ENCODE data around the gene RYK. TPM values are rescaled to one million over a fixed set of nuclear protein-coding genes. Genes with fewer than 3 reads are reported as not detected.
A peak's percentile ranks its signal among the peaks of the same experiment; 100 is the strongest.

RYK gene
- total RNA-seq, 2 donors from 2014 or later = 36.1 to 43.2 TPM

DNA sequence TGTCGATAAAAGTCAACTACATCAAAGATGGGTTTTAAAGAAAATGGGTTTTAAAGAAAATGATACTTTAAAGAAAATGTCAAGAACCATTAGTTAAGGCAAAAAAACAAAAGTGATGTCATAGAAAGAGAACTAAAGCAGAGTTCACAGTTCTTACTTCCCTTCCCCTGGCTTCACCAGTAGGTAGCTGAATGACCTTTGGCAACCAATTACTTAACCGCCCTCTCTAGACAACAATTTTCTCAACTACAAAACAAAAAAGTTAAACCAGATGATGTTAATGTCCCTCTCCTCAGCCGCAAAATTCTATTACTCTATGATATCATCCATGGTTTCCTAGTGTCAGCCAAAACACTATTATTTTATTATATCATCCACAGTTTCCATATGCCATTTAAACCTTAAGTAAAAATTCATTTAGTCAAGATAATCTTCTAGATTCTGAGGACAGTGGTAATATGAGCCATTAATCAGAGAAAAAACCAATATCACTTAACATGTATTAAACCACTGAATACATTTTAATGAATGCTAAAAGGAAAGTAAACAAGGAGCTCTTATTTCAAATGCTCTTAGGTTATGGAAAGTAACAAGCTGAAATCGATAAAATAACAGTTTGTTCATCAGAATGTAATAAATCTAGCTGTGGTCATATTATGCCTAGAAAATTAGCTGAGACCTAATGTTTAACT lies 13.1 kb downstream of the RYK start:
- DNase-seq (no peak), ATAC-seq (peak; percentile 42)
- Histone ChIP-seq H3K4me1 (peaks cover 52% of the 10 kb centered on the region), H3K4me3 (no peak overlapping the region), H3K27me3 (no peaks in the 10 kb centered on the region), H3K9me3 (no peaks in the 10 kb centered on the region), H3K27ac (peak overlapping the region in 2 of 4 donors; percentile 20 to 32), H3K36me3 (replicated peaks in 1 of 2; ENCODE audit: insufficient read depth in 1 of 2, low read depth in 2 of 2) (no peaks in the 10 kb centered on the region)
- TF ChIP-seq CTCF (IDR thresholded peaks at IDR 0.05) = no peak
- no peak for TF ChIP-seq POLR2A (IDR thresholded peaks at IDR 0.05)
- WGBS, 2 donors = 65 to 77% methylated on average over 4 of the region's 4 CpGs
- intact Hi-C loops (cut with DNase I) = no loop called here

DNA sequence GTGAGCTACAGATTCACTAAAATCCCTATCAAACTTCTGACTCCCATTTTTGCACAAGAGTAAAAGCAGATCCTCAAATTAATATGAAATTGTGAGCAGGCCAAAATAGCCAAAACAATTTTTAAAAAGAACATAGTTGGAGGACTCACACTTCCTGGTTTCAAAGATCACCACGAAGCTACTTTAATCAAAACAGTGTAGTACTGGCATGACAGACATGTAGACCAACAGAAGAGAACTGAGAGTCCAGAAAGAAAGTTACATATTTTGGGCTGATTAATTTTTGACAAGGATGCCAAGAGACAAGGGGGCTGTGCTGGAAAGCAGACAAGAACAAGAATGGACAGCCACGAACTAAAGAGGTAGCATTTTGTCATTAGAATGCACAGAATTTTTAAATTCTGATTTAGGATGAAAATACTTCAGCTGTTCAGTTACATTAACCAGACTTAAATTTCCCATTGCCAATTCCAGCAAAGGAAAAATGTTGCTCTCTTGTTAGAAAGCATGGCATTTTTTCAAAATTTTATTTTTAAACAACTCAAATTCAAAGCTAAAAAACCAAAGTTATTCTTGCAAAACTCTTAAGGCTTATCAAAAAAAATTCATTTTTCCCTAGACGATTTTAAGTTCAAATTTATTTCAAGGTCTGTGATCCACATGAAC lies 14.0 kb downstream of the RYK start:
- 37 to 38% methylated on average over 3 of the region's 3 CpGs for WGBS, 2 donors

GRCh38 chr3:134235577-134236076 lies 15.0 kb downstream of the RYK start:
- H3K4me1 ChIP-seq = peaks cover 57% of the 10 kb centered on the region
- ATAC-seq = no peak

More for the DNA sequence above, 14.0 kb downstream of the RYK start:
- peaks cover 47% of the 10 kb centered on the region for H3K4me1 ChIP-seq
- TF ChIP-seq POLR2A (IDR thresholded peaks at IDR 0.05) (no peak), CTCF (IDR thresholded peaks at IDR 0.05) (no peak)
- DNase-seq (no peak), ATAC-seq (no peak)
- intact Hi-C loops (cut with DNase I) = no loop called here
- H3K4me3 ChIP-seq = no peak overlapping the region
- no peaks in the 10 kb centered on the region for H3K9me3 ChIP-seq
- H3K27ac ChIP-seq = peak overlapping the region in 1 of 4 donors; percentile 10
- H3K27me3 ChIP-seq = no peaks in the 10 kb centered on the region
- H3K36me3 ChIP-seq (replicated peaks in 1 of 2; ENCODE audit: insufficient read depth in 1 of 2, low read depth in 2 of 2) = no peaks in the 10 kb centered on the region

DNA sequence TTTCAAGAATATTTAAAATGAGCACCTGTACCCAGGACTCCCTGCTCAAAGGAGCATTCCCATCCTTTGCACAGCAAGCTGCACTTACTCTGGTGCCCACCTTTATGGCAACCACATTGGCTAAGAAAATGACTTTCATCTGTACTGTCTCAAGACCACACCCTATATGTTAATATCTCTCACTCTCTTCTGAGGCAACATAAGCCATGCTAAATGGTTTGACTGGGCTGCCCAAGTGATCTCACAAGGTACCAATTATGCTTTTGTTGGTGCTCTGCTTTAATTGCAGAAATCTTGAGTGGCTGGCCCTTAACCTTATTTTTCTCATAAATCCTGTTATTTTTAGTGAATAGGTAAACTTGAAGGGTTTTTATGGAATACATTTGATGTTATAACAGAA lies 17.7 kb downstream of the RYK start:
- TF ChIP-seq POLR2A (IDR thresholded peaks at IDR 0.05) (no peak), CTCF (IDR thresholded peaks at IDR 0.05) (no peak)
- intact Hi-C loops (cut with DNase I) = no loop called here
- Histone ChIP-seq H3K4me1 (peaks cover 42% of the 10 kb centered on the region), H3K36me3 (replicated peaks in 1 of 2; ENCODE audit: insufficient read depth in 1 of 2, low read depth in 2 of 2) (no peaks in the 10 kb centered on the region), H3K27me3 (no peaks in the 10 kb centered on the region), H3K4me3 (no peak overlapping the region), H3K27ac (no peak overlapping the region), H3K9me3 (no peaks in the 10 kb centered on the region)
- ATAC-seq (no peak), DNase-seq (no peak)

More at GRCh38 chr3:134235577-134236076, 15.0 kb downstream of the RYK start:
- 92 to 93% methylated on average over 3 of the region's 3 CpGs for WGBS, 2 donors
- Histone ChIP-seq H3K27ac (no peak overlapping the region), H3K9me3 (no peaks in the 10 kb centered on the region), H3K36me3 (replicated peaks in 1 of 2; ENCODE audit: insufficient read depth in 1 of 2, low read depth in 2 of 2) (no peaks in the 10 kb centered on the region), H3K4me3 (no peak overlapping the region), H3K27me3 (no peaks in the 10 kb centered on the region)
- intact Hi-C loops (cut with DNase I) = no loop called here
- no peak for DNase-seq
- TF ChIP-seq POLR2A (IDR thresholded peaks at IDR 0.05) (no peak), CTCF (IDR thresholded peaks at IDR 0.05) (no peak)
